ENCODE results near the gene BCAP29. TPM values are rescaled to one million over a fixed set of nuclear protein-coding genes. Genes with fewer than 3 reads are reported as not detected.

Gene BCAP29
- total RNA-seq, 1 donor from 2014 or later: 66.2 TPM

GRCh38 chr7:107581387-107582013 is 1.5 kb downstream of the BCAP29 start:
- no peak for DNase-seq (ENCODE audit: low spot score)

GRCh38 chr7:107582875-107583274 is 2.8 kb downstream of the BCAP29 start:
- no peak for DNase-seq (ENCODE audit: low spot score)

- DNase-seq (ENCODE audit: low spot score): no peak
Measured at GRCh38 chr7:107584716-107585115, 4.7 kb downstream of the BCAP29 start.

- no peak for DNase-seq (ENCODE audit: low spot score)
Measured at GRCh38 chr7:107588529-107589130, 8.6 kb downstream of the BCAP29 start.

GRCh38 chr7:107591421-107591820 is 11.4 kb downstream of the BCAP29 start:
- DNase-seq (ENCODE audit: low spot score): no peak

GRCh38 chr7:107592361-107593024 is 12.4 kb downstream of the BCAP29 start:
- DNase-seq (ENCODE audit: low spot score): no peak

- DNase-seq (ENCODE audit: low spot score): no peak
Measured at GRCh38 chr7:107593025-107593410, 13.0 kb downstream of the BCAP29 start.

GRCh38 chr7:107594961-107595737 is 15.1 kb downstream of the BCAP29 start:
- no peak for DNase-seq (ENCODE audit: low spot score)

- no peak for DNase-seq (ENCODE audit: low spot score)
Measured at GRCh38 chr7:107596881-107597581, 17.0 kb downstream of the BCAP29 start.

- DNase-seq (ENCODE audit: low spot score): no peak
Measured at GRCh38 chr7:107597582-107597916, 17.5 kb downstream of the BCAP29 start.

GRCh38 chr7:107597953-107598352 is 17.9 kb downstream of the BCAP29 start:
- DNase-seq (ENCODE audit: low spot score): no peak

GRCh38 chr7:107599262-107599661 is 19.2 kb downstream of the BCAP29 start:
- no peak for DNase-seq (ENCODE audit: low spot score)

GRCh38 chr7:107600816-107601215 is 20.8 kb downstream of the BCAP29 start:
- no peak for DNase-seq (ENCODE audit: low spot score)

- DNase-seq (ENCODE audit: low spot score): no peak
Measured at GRCh38 chr7:107605218-107605815, 25.3 kb downstream of the BCAP29 start.

- no peak for DNase-seq (ENCODE audit: low spot score)
Measured at GRCh38 chr7:107606303-107606702, 26.3 kb downstream of the BCAP29 start.

GRCh38 chr7:107609811-107610261 is 29.8 kb downstream of the BCAP29 start:
- no peak for DNase-seq (ENCODE audit: low spot score)

- DNase-seq (ENCODE audit: low spot score): no peak
Measured at GRCh38 chr7:107610323-107610722, 30.3 kb downstream of the BCAP29 start.

GRCh38 chr7:107613439-107613838 is 33.4 kb downstream of the BCAP29 start:
- DNase-seq (ENCODE audit: low spot score): no peak

- DNase-seq (ENCODE audit: low spot score): no peak
Measured at GRCh38 chr7:107613948-107614347, 33.9 kb downstream of the BCAP29 start.

- no peak for DNase-seq (ENCODE audit: low spot score)
Measured at GRCh38 chr7:107614425-107614824, 34.4 kb downstream of the BCAP29 start.

- no peak for DNase-seq (ENCODE audit: low spot score)
Measured at GRCh38 chr7:107615910-107616680, 36.0 kb downstream of the BCAP29 start.
